Thoracic aorta (tissue), 2 donors: ENCODE results near the gene KCNQ5. TPM values are rescaled to one million over a fixed set of nuclear protein-coding genes. Genes with fewer than 3 reads are reported as not detected.

Source experiments
- ATAC-seq: fragments of 150-250 bp; one replicate; pipeline ENCODE4 v1.8.0; 2017; ENCODE audit warnings: low read depth; ENCODE audit not compliant: insufficient number of reproducible peaks, low FRiP score
- DNase-seq: peaks from one replicate; pipeline ENCODE4 v3.0.0-alpha.2; 2020; ENCODE audit warnings: low spot score
- H3K27ac ChIP-seq, 2 donors: fragments of 200-600 bp; sonication (generic); 1 replicate in 1 of 2; 2 replicates in 1 of 2; pipeline ENCODE4 v1.5.1; 2016; ENCODE audit warnings: mild to moderate bottlenecking in 2 of 2, moderate library complexity in 2 of 2
- H3K27me3 ChIP-seq: fragments of 200-600 bp; sonication (generic); replicated peaks from 2 replicates; pipeline ENCODE4 v1.6.0; 2016; ENCODE audit warnings: mild to moderate bottlenecking; ENCODE audit not compliant: insufficient read depth
- H3K36me3 ChIP-seq: fragments of 200-600 bp; sonication (generic); one replicate; pipeline ENCODE4 v1.5.1; 2016
- H3K4me1 ChIP-seq, 2 donors: fragments of 200-600 bp; sonication (generic); 1 replicate in 1 of 2; 2 replicates in 1 of 2; pipeline versions ENCODE4 v1.5.1 to v1.6.0; 2016; ENCODE audit warnings: low read depth in 2 of 2, mild to moderate bottlenecking in 1 of 2; ENCODE audit not compliant: control insufficient read depth in 1 of 2
- H3K4me3 ChIP-seq: fragments of 200-600 bp; sonication (generic); 2 replicates; pipeline ENCODE4 v1.5.1; 2016; ENCODE audit warnings: mild to moderate bottlenecking
- H3K9me3 ChIP-seq: fragments of 200-600 bp; sonication (generic); 2 replicates; pipeline ENCODE4 v1.5.1; 2016
- total RNA-seq, 2 donors: library from RNA; depleted of rRNA; stranded (reverse); fragments of >200 nt; gene quantifications; one replicate each; pipeline versions ENCODE4 v1.1.0 to v1.2.3, GENCODE V29; 2016
- TF ChIP-seq, protein P1 (sequence below): fragments of 200-600 bp; sonication (generic); IDR thresholded peaks from one replicate; pipeline ENCODE4 v1.5.1; 2019; ENCODE audit warnings: antibody characterized with exemption

KCNQ5 gene
- total RNA-seq, 2 donors from 2014 or later = 7.3 to 8.5 TPM

DNA sequence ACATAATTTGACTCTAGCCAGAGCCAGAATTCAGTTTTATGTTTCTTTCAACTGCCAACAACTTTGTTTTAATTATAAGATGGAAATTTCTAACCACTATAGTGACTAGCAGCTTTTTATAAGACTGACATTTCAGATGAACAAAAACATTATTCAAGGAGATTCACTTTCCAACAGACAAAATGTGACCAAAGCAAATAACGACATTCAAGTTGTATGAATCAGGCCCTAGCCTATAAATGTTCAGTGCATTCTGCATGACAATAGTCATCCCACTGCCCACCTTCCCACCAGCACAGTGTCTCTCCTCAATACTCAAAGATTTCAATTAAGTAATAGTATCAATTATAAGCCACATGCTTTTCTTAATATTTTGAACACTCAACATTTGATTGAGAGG, 402.7 kb downstream of the KCNQ5 start:
- Histone ChIP-seq H3K27ac (no peak overlapping the region), H3K4me3 (no peak overlapping the region), H3K4me1 (no peaks in the 10 kb centered on the region), H3K9me3 (no peaks in the 10 kb centered on the region), H3K36me3 (no peaks in the 10 kb centered on the region), H3K27me3 (no peaks in the 10 kb centered on the region)
- ATAC-seq = no peak
- no peak for DNase-seq
- TF ChIP-seq, protein P1, sequence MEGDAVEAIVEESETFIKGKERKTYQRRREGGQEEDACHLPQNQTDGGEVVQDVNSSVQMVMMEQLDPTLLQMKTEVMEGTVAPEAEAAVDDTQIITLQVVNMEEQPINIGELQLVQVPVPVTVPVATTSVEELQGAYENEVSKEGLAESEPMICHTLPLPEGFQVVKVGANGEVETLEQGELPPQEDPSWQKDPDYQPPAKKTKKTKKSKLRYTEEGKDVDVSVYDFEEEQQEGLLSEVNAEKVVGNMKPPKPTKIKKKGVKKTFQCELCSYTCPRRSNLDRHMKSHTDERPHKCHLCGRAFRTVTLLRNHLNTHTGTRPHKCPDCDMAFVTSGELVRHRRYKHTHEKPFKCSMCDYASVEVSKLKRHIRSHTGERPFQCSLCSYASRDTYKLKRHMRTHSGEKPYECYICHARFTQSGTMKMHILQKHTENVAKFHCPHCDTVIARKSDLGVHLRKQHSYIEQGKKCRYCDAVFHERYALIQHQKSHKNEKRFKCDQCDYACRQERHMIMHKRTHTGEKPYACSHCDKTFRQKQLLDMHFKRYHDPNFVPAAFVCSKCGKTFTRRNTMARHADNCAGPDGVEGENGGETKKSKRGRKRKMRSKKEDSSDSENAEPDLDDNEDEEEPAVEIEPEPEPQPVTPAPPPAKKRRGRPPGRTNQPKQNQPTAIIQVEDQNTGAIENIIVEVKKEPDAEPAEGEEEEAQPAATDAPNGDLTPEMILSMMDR = no peak

- Histone ChIP-seq H3K27me3 (no peaks in the 10 kb centered on the region), H3K9me3 (no peaks in the 10 kb centered on the region), H3K36me3 (no peaks in the 10 kb centered on the region), H3K4me3 (no peak overlapping the region), H3K27ac (no peak overlapping the region), H3K4me1 (no peaks in the 10 kb centered on the region)
- ATAC-seq = no peak
- TF ChIP-seq, protein P1 = no peak
- DNase-seq = no peak
Observed at GRCh38 chr6:73027691-73028090, 405.8 kb downstream of the KCNQ5 start.

GRCh38 chr6:73028124-73028766, 406.4 kb downstream of the KCNQ5 start:
- TF ChIP-seq, protein P1 = no peak
- no peaks in the 10 kb centered on the region for H3K4me1 ChIP-seq
- no peaks in the 10 kb centered on the region for H3K9me3 ChIP-seq
- DNase-seq (no peak), ATAC-seq (no peak)
- no peaks in the 10 kb centered on the region for H3K36me3 ChIP-seq
- H3K4me3 ChIP-seq = no peak overlapping the region
- no peaks in the 10 kb centered on the region for H3K27me3 ChIP-seq
- H3K27ac ChIP-seq = no peak overlapping the region

DNA sequence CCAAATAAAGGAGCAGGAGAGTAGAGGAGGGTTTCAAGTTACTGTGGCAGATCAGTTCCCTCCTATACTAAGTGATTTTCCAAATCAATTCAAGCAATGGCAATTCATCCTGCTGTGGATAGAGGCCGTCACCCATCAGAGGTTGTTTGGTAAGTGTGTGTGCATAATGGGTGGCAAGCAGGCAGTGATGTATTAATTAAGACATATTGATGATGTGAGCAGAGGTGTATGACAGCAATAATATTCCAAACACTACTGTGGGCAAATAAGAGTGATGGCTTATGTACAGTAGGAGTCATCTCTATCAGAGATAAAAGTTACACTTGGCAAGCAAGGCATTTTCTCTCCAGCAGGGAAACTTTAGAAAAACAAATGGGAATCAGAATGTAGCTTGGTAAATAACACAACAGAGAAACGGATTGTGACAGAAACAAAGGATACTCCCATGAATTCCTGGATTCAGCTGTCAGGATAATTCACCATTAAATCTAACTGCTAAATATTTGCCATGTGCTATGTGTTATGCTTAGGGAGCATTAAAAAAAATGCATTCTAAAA, 407.1 kb downstream of the KCNQ5 start:
- no peaks in the 10 kb centered on the region for H3K36me3 ChIP-seq
- no peak for ATAC-seq
- no peaks in the 10 kb centered on the region for H3K4me1 ChIP-seq
- H3K9me3 ChIP-seq = no peaks in the 10 kb centered on the region
- H3K27me3 ChIP-seq = no peaks in the 10 kb centered on the region
- H3K27ac ChIP-seq = no peak overlapping the region
- no peak overlapping the region for H3K4me3 ChIP-seq
- TF ChIP-seq, protein P1 = no peak
- no peak for DNase-seq

- ATAC-seq = no peak
- no peak for DNase-seq
Observed at GRCh38 chr6:73030257-73030656, 408.4 kb downstream of the KCNQ5 start.

More at GRCh38 chr6:73030257-73030656, 408.4 kb downstream of the KCNQ5 start:
- TF ChIP-seq, protein P1 = no peak
- no peaks in the 10 kb centered on the region for H3K4me1 ChIP-seq
- no peak overlapping the region for H3K4me3 ChIP-seq
- no peak overlapping the region for H3K27ac ChIP-seq
- no peaks in the 10 kb centered on the region for H3K9me3 ChIP-seq
- no peaks in the 10 kb centered on the region for H3K36me3 ChIP-seq
- no peaks in the 10 kb centered on the region for H3K27me3 ChIP-seq
